Aorta (tissue), 5 donors: Measurements from ENCODE around the gene ADAMTS17. TPM values are rescaled to one million over a fixed set of nuclear protein-coding genes. Genes with fewer than 3 reads are reported as not detected.

ENCODE experiments used
- ATAC-seq: fragments of 200-7000 bp; cut with Tn5 transposase; one replicate; pipeline ENCODE4 v1.9.1; 2022; ENCODE audit warnings: moderate library complexity; ENCODE audit not compliant: low FRiP score
- DNase-seq, 2 donors: peaks; one replicate each; pipeline ENCODE4 v3.0.0-alpha.2; 2020
- H3K27ac ChIP-seq, 2 donors: one replicate each; pipeline ENCODE4 v1.5.1; 2013; ENCODE audit warnings: low read length in 2 of 2, mild to moderate bottlenecking in 2 of 2, moderate library complexity in 2 of 2, control low read depth in 1 of 2, inconsistent platforms in 1 of 2, low read depth in 1 of 2
- H3K27me3 ChIP-seq, 2 donors: one replicate each; pipeline ENCODE4 v1.6.1; 2013; ENCODE audit warnings: control low read depth in 1 of 2, low read length in 1 of 2, mild to moderate bottlenecking in 1 of 2, moderate library complexity in 1 of 2; ENCODE audit not compliant: insufficient read depth in 2 of 2, control insufficient read depth in 1 of 2
- H3K36me3 ChIP-seq, 2 donors: one replicate each; pipeline ENCODE4 v1.6.1; 2013; ENCODE audit warnings: control low read depth in 1 of 2, low read length in 1 of 2, mild to moderate bottlenecking in 1 of 2; ENCODE audit not compliant: insufficient read depth in 2 of 2, control insufficient read depth in 1 of 2
- H3K4me1 ChIP-seq, 2 donors: one replicate each; pipeline ENCODE4 v1.6.1; 2013; ENCODE audit warnings: low read length in 2 of 2, control low read depth in 1 of 2, mild to moderate bottlenecking in 1 of 2, moderate library complexity in 1 of 2; ENCODE audit not compliant: insufficient read depth in 2 of 2, control insufficient read depth in 1 of 2
- H3K4me3 ChIP-seq, 2 donors: one replicate each; pipeline ENCODE4 v1.5.1; 2013; ENCODE audit warnings: low read length in 2 of 2, control low read depth in 1 of 2, mild to moderate bottlenecking in 1 of 2
- H3K9me3 ChIP-seq: one replicate; pipeline ENCODE4 v1.6.1; 2013; ENCODE audit warnings: mild to moderate bottlenecking, low read length; ENCODE audit not compliant: control insufficient read depth
- WGBS, 2 donors: extraction: QIAGEN DNeasy Blood & Tissue Kit; methylation state at CpG; one replicate each; pipeline ENCODE4 v1.1.7; 2013; 5-methylcytosine and 5-hydroxymethylcytosine counted together
- intact Hi-C, 2 donors: fragments of 100-400 bp; cut with DNase I; formaldehyde crosslinking; loops; one replicate each; pipeline versions ENCODE4 v1.14.2 to v1.15.0; 2022
- polyA plus RNA-seq, 2 donors: library from polyadenylated mRNA; stranded (reverse); fragments of 200-250 nt; gene quantifications; one replicate each; pipeline ENCODE4 v1.2.3, GENCODE V29; 2013
- total RNA-seq, 2 donors: library from RNA; stranded (reverse); fragmentation: NEBNext Ultra II Directional; extraction: Animal tissue kit (Norgen Biotek cat#: 25700); gene quantifications; one replicate each; pipeline ENCODE4 v1.2.1, GENCODE V29; 2021
- donor health status: healthy with polysubstance abuse.
- donor health status: Bipolar disorder and iron deficiency.
- donor health status: DM: no; HTN: no; CAD: no.
- donor health status: DM: no; HTN: no; CAD: no.
- donor health status: DM: yes; HTN: yes; CAD: no.

The ADAMTS17 gene
- total and polyA plus RNA-seq, 4 donors, result 0.41 to 4.2 (median 1.8) TPM; not detected in 1

DNA sequence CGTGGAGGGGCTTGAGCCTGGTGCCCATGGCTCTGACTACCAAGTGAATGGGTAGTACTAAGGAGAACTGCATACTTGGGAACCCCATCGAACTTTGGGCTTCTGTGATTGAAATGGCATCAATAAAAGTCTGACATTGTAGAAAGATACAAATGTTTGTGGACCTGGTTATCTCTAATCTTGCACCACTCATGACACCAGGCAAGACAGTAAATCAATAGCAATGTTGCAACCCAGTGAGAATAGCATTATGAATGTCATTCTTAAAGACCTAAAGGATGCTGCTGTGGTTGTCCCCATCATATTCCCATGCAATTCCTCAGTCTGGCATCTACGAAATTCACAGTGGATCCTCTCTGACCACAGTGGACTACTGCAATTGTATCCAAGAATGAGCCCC lies 375.0 kb downstream of the ADAMTS17 start:
- H3K9me3 ChIP-seq, result no peaks in the 10 kb centered on the region
- H3K4me3 ChIP-seq, result no peak overlapping the region
- 86 to 93% methylated on average over 3 of the region's 3 CpGs for WGBS, 2 donors
- H3K27ac ChIP-seq, result no peak overlapping the region
- H3K36me3 ChIP-seq, result no peaks in the 10 kb centered on the region
- H3K27me3 ChIP-seq, result no peaks in the 10 kb centered on the region
- DNase-seq (no peak), ATAC-seq (no peak)
- no peaks in the 10 kb centered on the region for H3K4me1 ChIP-seq
- intact Hi-C loops, result loop anchor here in 1 of 2 donors (10.0 kb wide), 1 partner anchor 48 kb away; no protein-coding TSS in a partner anchor

DNA sequence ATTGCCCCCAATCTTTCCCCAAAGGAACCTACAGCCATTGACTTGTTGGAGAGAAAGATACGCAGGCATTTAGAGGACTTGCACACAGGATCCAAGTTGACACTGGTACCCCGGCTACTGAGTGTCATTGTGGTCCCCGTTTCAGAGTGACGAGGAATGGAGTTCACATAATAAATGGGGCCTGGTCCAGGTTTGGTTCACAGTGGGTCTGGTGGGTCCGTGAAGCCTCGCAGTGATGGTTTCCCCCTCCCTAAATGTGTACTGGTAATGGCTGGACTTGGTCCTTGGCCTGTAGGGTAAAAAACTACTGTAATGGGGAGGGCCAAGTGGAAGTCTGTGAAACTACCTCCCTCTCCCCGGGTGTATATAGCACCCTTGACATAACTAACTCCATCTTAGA lies 376.4 kb downstream of the ADAMTS17 start:
- no peak for DNase-seq
- intact Hi-C loops, result loop anchor here in 1 of 2 donors (10.0 kb wide), 1 partner anchor 49 kb away; no protein-coding TSS in a partner anchor
- Histone ChIP-seq H3K27me3 (no peaks in the 10 kb centered on the region), H3K27ac (no peak overlapping the region), H3K9me3 (no peaks in the 10 kb centered on the region), H3K4me3 (no peak overlapping the region), H3K36me3 (no peaks in the 10 kb centered on the region), H3K4me1 (no peaks in the 10 kb centered on the region)
- ATAC-seq, result no peak
- WGBS, 2 donors, result 97 to 99% methylated on average over 7 of the region's 7 CpGs

DNA sequence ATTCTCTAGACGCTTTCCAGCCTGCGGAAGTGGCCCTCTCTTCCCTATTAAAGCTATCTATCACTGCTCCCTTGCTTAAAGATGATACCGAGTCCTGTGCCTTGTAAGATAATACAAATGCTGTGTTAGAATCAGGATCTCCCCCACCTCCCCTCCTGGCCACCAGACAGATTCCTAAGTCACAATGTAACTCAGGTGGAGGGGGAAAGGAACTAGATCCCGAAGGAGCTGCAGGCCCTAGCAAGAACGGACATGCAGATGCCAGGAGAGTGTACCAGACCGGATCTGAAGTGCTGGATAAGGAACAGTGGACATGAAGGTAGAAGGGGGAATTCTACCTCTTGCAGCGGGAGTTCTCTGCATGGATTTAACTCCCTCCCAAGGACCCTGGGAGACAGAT lies 377.8 kb downstream of the ADAMTS17 start:
- peak in 1 of 2 donors; percentile 22 for DNase-seq
- Histone ChIP-seq H3K9me3 (no peaks in the 10 kb centered on the region), H3K4me3 (no peak overlapping the region), H3K36me3 (no peaks in the 10 kb centered on the region), H3K4me1 (no peaks in the 10 kb centered on the region), H3K27ac (no peak overlapping the region), H3K27me3 (no peaks in the 10 kb centered on the region)
- intact Hi-C loops, result loop anchor here in 1 of 2 donors (10.0 kb wide), 1 partner anchor 51 kb away; no protein-coding TSS in a partner anchor
- ATAC-seq, result no peak
- WGBS, 2 donors, result 96 to 98% methylated on average over 7 of the region's 7 CpGs

DNA sequence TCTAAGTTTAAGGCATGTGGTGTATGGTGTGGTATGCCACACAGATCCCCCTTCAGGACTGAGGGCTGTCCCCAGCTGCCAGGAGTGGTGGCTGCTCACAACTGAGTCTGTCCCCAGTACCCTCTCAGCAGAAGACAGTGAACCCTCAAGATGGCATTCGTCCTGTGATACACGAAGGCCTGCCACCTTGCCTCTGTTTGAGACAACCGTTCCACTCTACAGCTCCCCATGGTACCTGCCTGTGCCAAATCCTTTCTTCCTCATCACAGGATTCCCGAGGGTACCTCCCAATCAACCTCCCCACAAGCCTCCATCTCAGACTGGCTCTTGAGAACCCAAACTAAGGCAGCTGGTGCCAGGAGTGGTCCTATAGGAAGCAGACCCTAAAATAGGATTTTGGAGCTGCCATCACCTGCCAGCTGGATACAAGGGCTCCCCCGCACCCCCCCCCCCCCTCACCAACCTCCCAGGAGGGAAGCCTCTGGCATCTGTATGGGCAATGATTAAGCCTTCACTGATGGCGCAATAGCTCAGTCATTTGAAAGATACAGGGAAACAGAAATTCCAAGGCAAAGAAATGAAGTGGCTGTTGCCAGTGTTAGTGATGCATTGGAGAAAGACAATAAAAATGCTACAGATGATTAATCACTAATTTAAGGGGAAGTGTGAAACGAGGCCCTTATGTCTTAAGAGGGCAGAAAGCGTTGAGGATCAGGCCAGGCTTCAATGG lies 378.5 kb downstream of the ADAMTS17 start:
- Histone ChIP-seq H3K27ac (no peak overlapping the region), H3K36me3 (no peaks in the 10 kb centered on the region), H3K9me3 (no peaks in the 10 kb centered on the region), H3K27me3 (no peaks in the 10 kb centered on the region), H3K4me1 (no peaks in the 10 kb centered on the region), H3K4me3 (no peak overlapping the region)
- DNase-seq, result peak in 1 of 2 donors; percentile 45
- intact Hi-C loops, result loop anchor here in 1 of 2 donors (10.0 kb wide), 1 partner anchor 52 kb away; no protein-coding TSS in a partner anchor
- ATAC-seq, result no peak
- WGBS, 2 donors, result 74 to 85% methylated on average over 8 of the region's 8 CpGs

DNA sequence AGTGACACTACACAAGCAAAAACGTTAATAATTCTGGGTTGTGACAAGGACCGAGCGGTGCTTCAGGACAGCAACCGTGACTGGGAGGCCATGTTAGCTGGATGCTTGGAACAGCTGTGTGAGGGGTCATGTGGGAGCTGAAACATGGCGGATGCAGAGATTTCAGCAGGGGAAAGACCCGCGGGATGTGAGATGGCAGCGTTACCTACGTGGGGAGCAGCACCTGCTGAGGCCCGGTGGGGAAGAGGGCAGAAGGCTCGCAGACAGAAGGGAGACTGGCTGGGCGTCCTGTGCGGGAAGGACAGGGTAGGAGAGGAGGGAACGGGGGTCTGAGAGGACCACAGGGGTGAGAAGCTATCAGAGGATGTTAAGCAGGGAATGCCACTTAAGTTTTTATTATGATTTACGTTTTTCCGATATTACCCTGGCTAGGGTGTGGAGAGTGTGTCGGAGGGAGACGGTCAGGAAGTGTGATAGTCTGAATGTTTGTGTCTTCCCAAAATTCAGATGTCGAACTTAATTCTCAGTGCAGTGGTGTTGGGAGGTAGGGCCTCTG lies 379.7 kb downstream of the ADAMTS17 start:
- no peaks in the 10 kb centered on the region for H3K36me3 ChIP-seq
- H3K27ac ChIP-seq, result no peak overlapping the region
- no peak for DNase-seq
- no peaks in the 10 kb centered on the region for H3K27me3 ChIP-seq
- H3K4me3 ChIP-seq, result no peak overlapping the region
- intact Hi-C loops, result loop anchor here in 1 of 2 donors (10.0 kb wide), 1 partner anchor 53 kb away; no protein-coding TSS in a partner anchor
- WGBS, 2 donors, result 95% methylated on average over 19 of the region's 19 CpGs
- H3K4me1 ChIP-seq, result no peaks in the 10 kb centered on the region
- no peaks in the 10 kb centered on the region for H3K9me3 ChIP-seq
- ATAC-seq, result no peak

DNA sequence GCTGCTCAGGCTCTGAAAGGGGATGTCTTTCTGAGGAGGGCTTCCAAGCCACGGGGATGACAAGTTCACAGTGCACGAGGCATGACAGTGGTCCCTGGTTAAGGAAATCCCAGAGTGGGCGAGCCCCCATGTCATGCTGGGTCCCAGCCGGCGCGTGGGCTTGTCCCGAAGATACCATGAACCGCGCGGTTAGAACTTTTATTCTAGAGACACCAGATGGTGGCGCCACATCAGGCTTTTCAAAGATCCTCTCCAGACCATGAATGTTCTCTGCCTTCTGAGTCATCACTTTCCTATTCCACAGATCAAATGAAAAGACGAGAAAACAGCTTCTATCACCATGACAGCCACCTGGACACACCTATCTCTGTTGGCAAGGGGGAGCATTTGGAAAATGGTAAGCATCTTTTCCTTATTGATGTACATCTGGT lies 380.7 kb downstream of the ADAMTS17 start:
- intact Hi-C loops, result loop anchor here in 1 of 2 donors (10.0 kb wide), 1 partner anchor 54 kb away; no protein-coding TSS in a partner anchor
- ATAC-seq (no peak), DNase-seq (no peak)

DNA sequence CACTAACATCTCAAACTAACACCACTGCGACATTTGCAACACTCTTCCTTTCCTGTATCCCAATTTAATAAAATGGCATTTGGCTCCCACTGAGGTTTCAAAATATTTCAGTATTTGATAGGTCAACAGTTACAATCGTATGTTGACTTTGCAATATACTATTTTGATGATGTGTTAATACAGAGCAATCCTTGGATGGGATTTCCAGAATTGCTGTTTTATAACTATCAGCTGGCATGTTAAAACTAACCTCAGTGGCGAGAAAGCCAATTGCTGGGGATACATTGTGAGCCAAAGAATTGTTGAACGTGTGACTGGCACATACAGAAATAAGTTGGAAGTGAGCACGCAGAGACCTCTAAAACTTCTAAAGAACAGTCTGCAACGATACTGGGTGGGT lies 382.4 kb downstream of the ADAMTS17 start:
- WGBS, 2 donors, result 11 to 19% methylated on average over 6 of the region's 6 CpGs
- no peaks in the 10 kb centered on the region for H3K27me3 ChIP-seq
- ATAC-seq (no peak), DNase-seq (no peak)
- H3K4me3 ChIP-seq, result no peak overlapping the region
- no peaks in the 10 kb centered on the region for H3K36me3 ChIP-seq
- H3K4me1 ChIP-seq, result no peaks in the 10 kb centered on the region
- no peaks in the 10 kb centered on the region for H3K9me3 ChIP-seq
- intact Hi-C loops, result no loop called here
- H3K27ac ChIP-seq, result no peak overlapping the region

More for the DNA sequence above, 380.7 kb downstream of the ADAMTS17 start:
- Histone ChIP-seq H3K4me1 (no peaks in the 10 kb centered on the region), H3K36me3 (no peaks in the 10 kb centered on the region), H3K27me3 (no peaks in the 10 kb centered on the region), H3K27ac (no peak overlapping the region), H3K9me3 (no peaks in the 10 kb centered on the region), H3K4me3 (no peak overlapping the region)
- 67 to 77% methylated on average over 12 of the region's 12 CpGs for WGBS, 2 donors

DNA sequence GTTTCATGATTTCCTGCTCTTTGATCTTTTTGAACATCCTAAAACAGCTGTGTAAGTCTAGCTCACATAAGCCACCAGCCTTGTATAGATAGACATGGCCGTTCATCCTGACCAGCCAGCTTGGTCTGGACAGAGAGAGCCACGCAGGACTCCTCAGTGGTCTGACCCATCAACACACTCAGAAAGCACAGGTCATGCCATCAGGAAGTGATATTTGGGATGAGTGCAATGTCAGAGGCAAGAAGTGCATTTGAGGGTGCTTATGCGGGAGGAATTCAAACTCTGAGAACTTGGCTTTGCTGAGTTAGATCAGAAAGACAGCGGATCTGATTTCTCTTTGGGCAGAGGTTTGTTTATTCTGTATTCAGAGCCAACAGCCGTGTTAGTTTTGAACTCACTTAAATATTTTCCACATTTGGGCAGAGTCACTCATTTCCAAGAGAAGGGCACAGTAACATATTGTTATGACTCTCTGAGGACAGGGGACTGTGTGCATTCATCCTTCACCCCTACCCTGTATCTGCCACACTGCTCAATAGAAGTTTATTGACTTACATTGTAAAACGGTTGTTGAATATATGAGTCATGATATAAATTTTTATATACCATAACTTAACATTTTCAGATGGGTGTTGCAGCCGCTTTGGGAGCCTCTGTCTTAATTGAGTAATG lies 383.2 kb downstream of the ADAMTS17 start:
- DNase-seq, result no peak
- H3K4me1 ChIP-seq, result no peaks in the 10 kb centered on the region
- H3K36me3 ChIP-seq, result no peaks in the 10 kb centered on the region
- no peaks in the 10 kb centered on the region for H3K27me3 ChIP-seq
- H3K27ac ChIP-seq, result no peak overlapping the region
- WGBS, 2 donors, result 22 to 24% methylated on average over 7 of the region's 7 CpGs
- H3K9me3 ChIP-seq, result no peaks in the 10 kb centered on the region
- intact Hi-C loops, result no loop called here
- no peak overlapping the region for H3K4me3 ChIP-seq
- no peak for ATAC-seq
